CD4-positive, CD25-positive, alpha-beta regulatory T cell (primary cell): ENCODE results near the gene KLHDC2. TPM values are rescaled to one million over a fixed set of nuclear protein-coding genes. Genes with fewer than 3 reads are reported as not detected.
"Not testable (repeated sequence)": the region's sequence is repeated elsewhere in the genome, so short reads cannot be mapped to it uniquely, and the experiment has no call there.

Source experiments
- ATAC-seq, 2 donors: fragments of 150-1000 bp; cut with Tn5 transposase; one replicate each; pipeline ENCODE4 v1.10.0; 2021; ENCODE audit warnings: low read depth in 2 of 2, moderate number of reproducible peaks in 2 of 2, moderate library complexity in 1 of 2
- DNase-seq, 3 donors: peaks; one replicate each; pipeline versions ENCODE4 v3.0.0 to v3.0.0-alpha.2; 2012 to 2022; ENCODE audit warnings: mixed read lengths in 1 of 3
- H3K27ac ChIP-seq: one replicate; pipeline ENCODE4 v1.7.0; 2013; ENCODE audit warnings: mild to moderate bottlenecking, low read length; ENCODE audit not compliant: insufficient read depth, poor library complexity, severe bottlenecking
- H3K27me3 ChIP-seq: one replicate; pipeline ENCODE4 v1.7.0; 2013; ENCODE audit warnings: low read length; ENCODE audit not compliant: control insufficient read depth, insufficient read depth
- H3K36me3 ChIP-seq: one replicate; pipeline ENCODE4 v1.7.0; 2013; ENCODE audit warnings: mild to moderate bottlenecking, low read length, moderate library complexity; ENCODE audit not compliant: control insufficient read depth, insufficient read depth
- H3K4me1 ChIP-seq: 2 replicates; pipeline ENCODE4 v1.7.0; 2013; ENCODE audit warnings: mild to moderate bottlenecking, low read length; ENCODE audit not compliant: insufficient read depth, control insufficient read depth, poor library complexity, severe bottlenecking
- H3K4me3 ChIP-seq: one replicate; pipeline ENCODE4 v1.7.0; 2013; ENCODE audit warnings: low read depth, mild to moderate bottlenecking, low read length, moderate library complexity
- H3K9me3 ChIP-seq, 2 experiments: 1 replicate in 1 of 2; 2 replicates in 1 of 2; pipeline ENCODE4 v1.7.0; 2013; ENCODE audit warnings: low read length in 2 of 2, mild to moderate bottlenecking in 1 of 2, moderate library complexity in 1 of 2; ENCODE audit not compliant: control insufficient read depth in 2 of 2
- H3K27ac Mint-ChIP-seq, 3 donors: one replicate each; pipeline ENCODE4 v1.8.0; 2020 to 2022; ENCODE audit warnings: mild to moderate bottlenecking in 3 of 3, mixed read lengths in 3 of 3, moderate library complexity in 2 of 3
- H3K27me3 Mint-ChIP-seq: one replicate; pipeline ENCODE4 v1.8.0; 2022; ENCODE audit warnings: mild to moderate bottlenecking, mixed read lengths
- H3K36me3 Mint-ChIP-seq: one replicate; pipeline ENCODE4 v1.8.0; 2020; ENCODE audit warnings: mixed read lengths
- H3K4me1 Mint-ChIP-seq, 4 donors: one replicate each; pipeline ENCODE4 v1.8.0; 2020 to 2022; ENCODE audit warnings: mixed read lengths in 4 of 4, mild to moderate bottlenecking in 1 of 4
- H3K4me3 Mint-ChIP-seq, 4 donors: one replicate each; pipeline ENCODE4 v1.8.0; 2020 to 2022; ENCODE audit warnings: mild to moderate bottlenecking in 4 of 4, mixed read lengths in 4 of 4, moderate library complexity in 3 of 4
- H3K9me3 Mint-ChIP-seq, 7 donors: one replicate each; pipeline ENCODE4 v1.8.0; 2020 to 2022; ENCODE audit warnings: mixed read lengths in 7 of 7, mild to moderate bottlenecking in 3 of 7, moderate library complexity in 2 of 7
- polyA plus RNA-seq, 4 donors: library from polyadenylated mRNA; unstranded; fragments of 300-500 nt; fragmentation: Illumina TruSeq; gene quantifications; one replicate each; pipeline ENCODE4 v1.2.3, GENCODE V29; 2021
- total RNA-seq: library from RNA; stranded (reverse); gene quantifications from one replicate; pipeline ENCODE4 v1.2.3, GENCODE V29; 2022

Gene KLHDC2
- total and polyA plus RNA-seq, 5 donors from 2014 or later: 81.1 to 124 (median 116) TPM

DNA sequence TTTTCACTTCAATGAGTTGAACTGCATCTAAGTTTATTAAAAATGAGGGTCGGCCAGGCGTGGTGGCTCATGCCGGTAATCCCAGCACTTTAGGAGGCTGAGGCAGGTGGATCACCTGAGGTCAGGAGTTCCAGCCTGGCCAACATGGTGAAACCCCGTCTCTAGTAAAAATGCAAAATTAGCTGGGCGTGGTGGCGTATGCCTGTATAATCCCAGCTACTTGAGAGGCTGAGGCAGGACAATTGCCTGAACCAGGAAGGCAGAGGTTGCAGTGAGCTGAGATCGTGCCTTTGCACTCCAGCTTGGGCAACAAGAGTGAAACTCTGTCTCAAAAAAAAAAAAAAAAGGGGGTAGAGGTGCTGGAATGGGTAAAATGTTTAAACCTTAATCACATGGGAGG, 13.1 kb downstream of the KLHDC2 start:
- not testable (repeated sequence) for H3K4me3 Mint-ChIP-seq, H3K27me3 Mint-ChIP-seq, H3K4me1 Mint-ChIP-seq, H3K27me3 ChIP-seq, H3K4me3 ChIP-seq, H3K9me3 ChIP-seq, DNase-seq, H3K27ac Mint-ChIP-seq, H3K27ac ChIP-seq, H3K9me3 Mint-ChIP-seq, H3K4me1 ChIP-seq, ATAC-seq
- peaks cover 38% of the 10 kb centered on the region for H3K36me3 Mint-ChIP-seq
- H3K36me3 ChIP-seq: peaks cover 85% of the 10 kb centered on the region

DNA sequence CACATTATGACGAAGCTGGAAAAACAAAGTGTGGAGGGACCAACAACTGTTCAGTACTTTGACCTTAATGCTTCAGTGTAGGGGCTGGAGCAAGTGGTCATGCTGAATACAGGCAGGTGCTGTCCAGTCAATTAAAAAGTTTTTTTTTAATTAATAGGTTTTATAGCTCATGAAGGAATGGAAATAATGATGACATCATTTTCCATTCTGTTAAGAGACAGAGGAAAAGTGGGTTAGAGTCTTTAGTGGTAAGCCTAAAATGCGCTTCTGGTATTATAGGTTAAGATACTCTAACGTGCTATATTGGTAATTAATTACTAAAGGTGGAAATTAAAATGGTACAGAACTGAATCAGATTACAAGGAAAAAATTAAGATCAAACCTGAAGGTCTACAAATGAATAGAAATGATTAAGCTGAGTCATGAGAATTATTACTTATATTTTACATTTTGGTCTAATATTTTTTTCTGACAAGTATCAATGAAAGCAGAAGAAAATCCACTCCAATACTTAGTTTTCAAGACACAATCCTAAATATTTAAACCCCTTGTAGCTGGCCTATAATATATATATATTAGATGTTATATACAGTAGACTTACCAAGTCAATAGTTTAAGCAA, 15.6 kb downstream of the KLHDC2 start:
- H3K27me3 Mint-ChIP-seq: no peaks in the 10 kb centered on the region
- DNase-seq (no peak), ATAC-seq (no peak)
- peaks cover 93% of the 10 kb centered on the region for H3K36me3 ChIP-seq
- H3K4me1 ChIP-seq: no peaks in the 10 kb centered on the region
- H3K27ac ChIP-seq: no peak overlapping the region
- H3K36me3 Mint-ChIP-seq: peaks cover 34% of the 10 kb centered on the region
- no peaks in the 10 kb centered on the region for H3K9me3 Mint-ChIP-seq
- H3K9me3 ChIP-seq: no peaks in the 10 kb centered on the region
- no peak overlapping the region for H3K27ac Mint-ChIP-seq
- peaks cover 0 to 13% (median 5%) of the 10 kb centered on the region in 4 donors for H3K4me1 Mint-ChIP-seq
- H3K4me3 Mint-ChIP-seq: no peak overlapping the region
- no peaks in the 10 kb centered on the region for H3K27me3 ChIP-seq
- no peak overlapping the region for H3K4me3 ChIP-seq

GRCh38 chr14:49786315-49786714, 18.4 kb downstream of the KLHDC2 start:
- H3K27ac Mint-ChIP-seq: no peak overlapping the region
- H3K4me1 Mint-ChIP-seq: peaks cover 4 to 10% (median 6%) of the 10 kb centered on the region in 4 donors
- Histone ChIP-seq H3K27ac (no peak overlapping the region), H3K4me3 (no peak overlapping the region), H3K4me1 (no peaks in the 10 kb centered on the region), H3K27me3 (no peaks in the 10 kb centered on the region), H3K9me3 (no peaks in the 10 kb centered on the region), H3K36me3 (peaks cover 89% of the 10 kb centered on the region)
- ATAC-seq (no peak), DNase-seq (no peak)
- H3K4me3 Mint-ChIP-seq: no peak overlapping the region
- no peaks in the 10 kb centered on the region for H3K9me3 Mint-ChIP-seq
- no peaks in the 10 kb centered on the region for H3K27me3 Mint-ChIP-seq
- peaks cover 30% of the 10 kb centered on the region for H3K36me3 Mint-ChIP-seq

GRCh38 chr14:49792618-49793017, 24.7 kb downstream of the KLHDC2 start:
- Histone ChIP-seq H3K27ac (no peak overlapping the region), H3K4me3 (no peak overlapping the region), H3K4me1 (no peaks in the 10 kb centered on the region), H3K9me3 (no peaks in the 10 kb centered on the region), H3K27me3 (no peaks in the 10 kb centered on the region), H3K36me3 (peaks cover 81% of the 10 kb centered on the region)
- Mint-ChIP-seq H3K36me3 (peaks cover 22% of the 10 kb centered on the region), H3K4me3 (no peak overlapping the region), H3K4me1 (peaks cover 0 to 11% (median 4%) of the 10 kb centered on the region in 4 donors), H3K27me3 (no peaks in the 10 kb centered on the region), H3K9me3 (no peaks in the 10 kb centered on the region), H3K27ac (peak overlapping the region in 2 of 3 donors; percentile 25)
- ATAC-seq (no peak), DNase-seq (no peak)

- ATAC-seq (no peak), DNase-seq (no peak)
- no peaks in the 10 kb centered on the region for H3K27me3 ChIP-seq
- H3K36me3 ChIP-seq: peaks cover 84% of the 10 kb centered on the region
- H3K27ac Mint-ChIP-seq: peak overlapping the region in 1 of 3 donors; percentile 65
- H3K4me3 Mint-ChIP-seq: no peak overlapping the region
- H3K9me3 ChIP-seq: no peaks in the 10 kb centered on the region
- H3K9me3 Mint-ChIP-seq: no peaks in the 10 kb centered on the region
- H3K4me1 ChIP-seq: no peaks in the 10 kb centered on the region
- H3K4me3 ChIP-seq: no peak overlapping the region
- H3K27ac ChIP-seq: no peak overlapping the region
- H3K4me1 Mint-ChIP-seq: peaks cover 0 to 7% (median 2%) of the 10 kb centered on the region in 4 donors
- no peaks in the 10 kb centered on the region for H3K27me3 Mint-ChIP-seq
- H3K36me3 Mint-ChIP-seq: peaks cover 33% of the 10 kb centered on the region
These were observed 28.1 kb downstream of the KLHDC2 start for GRCh38 chr14:49796025-49796424.

DNA sequence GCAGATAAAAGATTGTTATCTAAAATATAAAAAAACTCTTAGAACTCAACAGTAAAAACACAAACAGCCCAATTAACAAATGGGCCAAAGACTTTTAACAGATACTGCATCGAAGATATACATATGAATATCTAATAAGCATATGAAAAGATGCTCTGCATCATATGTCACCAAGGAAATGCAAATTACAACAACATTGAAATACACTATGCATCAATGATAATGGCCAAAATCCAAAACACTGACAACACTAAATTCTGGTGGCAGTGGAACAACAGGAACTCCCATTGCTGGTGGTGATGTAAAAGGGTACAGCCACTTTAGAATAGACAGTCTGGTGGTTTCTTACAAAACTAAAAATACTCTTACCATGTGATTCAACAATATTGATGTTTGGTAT, 40.8 kb downstream of the KLHDC2 start:
- DNase-seq (no peak), ATAC-seq (no peak)
- H3K27me3 ChIP-seq: no peaks in the 10 kb centered on the region
- Mint-ChIP-seq H3K36me3 (peaks cover 49% of the 10 kb centered on the region), H3K27me3 (no peaks in the 10 kb centered on the region), H3K27ac (peak overlapping the region in 1 of 3 donors; percentile 32), H3K9me3 (peaks cover 0 to 11% (median 0%) of the 10 kb centered on the region in 7 donors), H3K4me1 (peaks cover 11 to 16% (median 14%) of the 10 kb centered on the region in 4 donors), H3K4me3 (no peak overlapping the region)
- H3K4me3 ChIP-seq: no peak overlapping the region
- H3K9me3 ChIP-seq: no peaks in the 10 kb centered on the region
- H3K36me3 ChIP-seq: peaks cover 50% of the 10 kb centered on the region
- H3K27ac ChIP-seq: no peak overlapping the region
- H3K4me1 ChIP-seq: no peaks in the 10 kb centered on the region

GRCh38 chr14:49816118-49816517, 48.2 kb downstream of the KLHDC2 start:
- H3K4me1 Mint-ChIP-seq: peaks cover 0 to 11% (median 2%) of the 10 kb centered on the region in 4 donors
- H3K36me3 ChIP-seq: peaks cover 78% of the 10 kb centered on the region
- H3K27ac Mint-ChIP-seq: peak overlapping the region in 2 of 3 donors; percentile 38 to 41

GRCh38 chr14:49816844-49817243, 48.9 kb downstream of the KLHDC2 start:
- no peaks in the 10 kb centered on the region for H3K27me3 Mint-ChIP-seq
- peaks cover 61% of the 10 kb centered on the region for H3K36me3 Mint-ChIP-seq
- DNase-seq: no peak
- H3K36me3 ChIP-seq: peaks cover 71% of the 10 kb centered on the region
- peak overlapping the region in 2 of 3 donors; percentile 10 to 38 for H3K27ac Mint-ChIP-seq
- H3K9me3 Mint-ChIP-seq: peaks cover 0 to 13% (median 1%) of the 10 kb centered on the region in 7 donors
- no peak overlapping the region for H3K4me3 ChIP-seq
- H3K27me3 ChIP-seq: no peaks in the 10 kb centered on the region
- no peak overlapping the region for H3K27ac ChIP-seq
- ATAC-seq: no peak
- no peaks in the 10 kb centered on the region for H3K4me1 ChIP-seq
- H3K4me1 Mint-ChIP-seq: peaks cover 0 to 10% (median 2%) of the 10 kb centered on the region in 4 donors
- no peak overlapping the region for H3K4me3 Mint-ChIP-seq
- peaks cover 2 to 11% of the 10 kb centered on the region in 2 experiments for H3K9me3 ChIP-seq

More at GRCh38 chr14:49816118-49816517, 48.2 kb downstream of the KLHDC2 start:
- H3K9me3 ChIP-seq: peaks cover 2 to 11% of the 10 kb centered on the region in 2 experiments
- Mint-ChIP-seq H3K4me3 (peak overlapping the region in 1 of 4 donors; percentile 18), H3K9me3 (peaks cover 0 to 14% (median 1%) of the 10 kb centered on the region in 7 donors), H3K36me3 (peaks cover 68% of the 10 kb centered on the region)
- not testable (repeated sequence) for H3K4me3 ChIP-seq, H3K27ac ChIP-seq, H3K4me1 ChIP-seq, H3K27me3 ChIP-seq, H3K27me3 Mint-ChIP-seq, DNase-seq, ATAC-seq
